H9 (cell line): ENCODE data around the gene STK31. TPM values are rescaled to one million over a fixed set of nuclear protein-coding genes. Genes with fewer than 3 reads are reported as not detected.
A peak's percentile ranks its signal among the peaks of the same experiment; 100 is the strongest.
"Not testable (repeated sequence)": the region's sequence is repeated elsewhere in the genome, so short reads cannot be mapped to it uniquely, and the experiment has no call there.

Source experiments
- DNase-seq: peaks from one replicate; pipeline ENCODE4 v3.0.0-alpha.2; 2017
- H2AFZ ChIP-seq: one replicate; pipeline ENCODE4 v1.6.1; 2013; ENCODE audit warnings: mild to moderate bottlenecking, low read length, control low read depth, moderate library complexity
- H2AK5ac ChIP-seq: 2 replicates; pipeline ENCODE4 v1.6.1; 2013; ENCODE audit warnings: low read length, control low read depth, mixed read lengths; ENCODE audit not compliant: insufficient read length
- H2BK120ac ChIP-seq: one replicate; pipeline ENCODE4 v1.6.1; 2013; ENCODE audit warnings: low read depth, mild to moderate bottlenecking, low read length, control low read depth, inconsistent platforms; ENCODE audit not compliant: poor library complexity, severe bottlenecking
- H2BK12ac ChIP-seq: 2 replicates; pipeline ENCODE4 v1.6.1; 2013; ENCODE audit warnings: low read length, control low read depth, mixed read lengths, low read depth; ENCODE audit not compliant: insufficient read length
- H2BK15ac ChIP-seq: 2 replicates; pipeline ENCODE4 v1.6.1; 2013; ENCODE audit warnings: low read depth, low read length, control low read depth
- H2BK20ac ChIP-seq: one replicate; pipeline ENCODE4 v1.6.1; 2013; ENCODE audit warnings: low read depth, mild to moderate bottlenecking, low read length, control low read depth, inconsistent platforms; ENCODE audit not compliant: poor library complexity, severe bottlenecking
- H2BK5ac ChIP-seq: 2 replicates; pipeline ENCODE4 v1.6.1; 2013; ENCODE audit warnings: low read length, control low read depth, mixed read lengths; ENCODE audit not compliant: insufficient read length
- H3K14ac ChIP-seq: 2 replicates; pipeline ENCODE4 v1.6.1; 2013; ENCODE audit warnings: low read length, control low read depth; ENCODE audit not compliant: insufficient read depth
- H3K18ac ChIP-seq: 2 replicates; pipeline ENCODE4 v1.6.1; 2013; ENCODE audit warnings: low read depth, mild to moderate bottlenecking, mixed read lengths, low read length, control low read depth; ENCODE audit not compliant: insufficient read length
- H3K23ac ChIP-seq: 2 replicates; pipeline ENCODE4 v1.6.1; 2013; ENCODE audit warnings: low read length, control low read depth, mixed read lengths, low read depth; ENCODE audit not compliant: insufficient read length
- H3K23me2 ChIP-seq: 2 replicates; pipeline ENCODE4 v1.6.1; 2013; ENCODE audit warnings: low read depth, mild to moderate bottlenecking, mixed read lengths, low read length, control low read depth; ENCODE audit not compliant: insufficient read length, poor library complexity, severe bottlenecking
- H3K27ac ChIP-seq: 2 replicates; pipeline ENCODE4 v1.5.1; 2013; ENCODE audit warnings: low read length, control low read depth, mixed read lengths, low read depth; ENCODE audit not compliant: insufficient read length
- H3K27me3 ChIP-seq: 2 replicates; pipeline ENCODE4 v1.6.1; 2013; ENCODE audit warnings: low read length, control low read depth, inconsistent platforms; ENCODE audit not compliant: insufficient read depth
- H3K4ac ChIP-seq: 2 replicates; pipeline ENCODE4 v1.6.1; 2013; ENCODE audit warnings: low read depth, mild to moderate bottlenecking, control low read depth, inconsistent platforms, low read length, moderate library complexity
- H3K4me1 ChIP-seq: 2 replicates; pipeline ENCODE4 v1.6.1; 2013; ENCODE audit warnings: low read length, control low read depth, inconsistent platforms; ENCODE audit not compliant: insufficient read depth
- H3K4me2 ChIP-seq: 2 replicates; pipeline ENCODE4 v1.6.1; 2013; ENCODE audit warnings: low read length, control low read depth, mixed read lengths; ENCODE audit not compliant: insufficient read length, insufficient read depth
- H3K56ac ChIP-seq: 2 replicates; pipeline ENCODE4 v1.6.1; 2013; ENCODE audit warnings: low read depth, mild to moderate bottlenecking, mixed read lengths, low read length, control low read depth; ENCODE audit not compliant: insufficient read length
- H3K79me1 ChIP-seq: 2 replicates; pipeline ENCODE4 v1.6.1; 2013; ENCODE audit warnings: low read depth, mild to moderate bottlenecking, moderate library complexity, low read length, control low read depth, inconsistent platforms; ENCODE audit not compliant: insufficient read depth, poor library complexity, severe bottlenecking
- H3K79me2 ChIP-seq: 2 replicates; pipeline ENCODE4 v1.6.1; 2013; ENCODE audit warnings: low read length, control low read depth, inconsistent platforms; ENCODE audit not compliant: insufficient read depth
- H3K9ac ChIP-seq: 2 replicates; pipeline ENCODE4 v1.6.1; 2013; ENCODE audit warnings: low read length, control low read depth, mixed read lengths; ENCODE audit not compliant: insufficient read length; ENCODE audit errors: extremely low read depth
- H3K9me3 ChIP-seq: one replicate; pipeline ENCODE4 v1.6.1; 2013; ENCODE audit warnings: low read depth, low read length, inconsistent platforms; ENCODE audit not compliant: control insufficient read depth
- H3T11ph ChIP-seq: one replicate; pipeline ENCODE4 v1.6.1; 2013; ENCODE audit warnings: mild to moderate bottlenecking, low read length, control low read depth, inconsistent platforms
- H4K20me1 ChIP-seq: one replicate; pipeline ENCODE4 v1.6.1; 2013; ENCODE audit not compliant: control insufficient read depth, insufficient read length, insufficient read depth
- H4K5ac ChIP-seq: 2 replicates; pipeline ENCODE4 v1.6.1; 2013; ENCODE audit warnings: low read depth, mild to moderate bottlenecking, mixed read lengths, low read length, control low read depth; ENCODE audit not compliant: insufficient read length
- H4K8ac ChIP-seq: replicated peaks from 2 replicates; pipeline ENCODE4 v1.6.1; 2013; ENCODE audit warnings: low read length, control low read depth, mixed read lengths, low read depth; ENCODE audit not compliant: insufficient read length
- H4K91ac ChIP-seq: 2 replicates; pipeline ENCODE4 v1.6.1; 2013; ENCODE audit warnings: low read depth, mild to moderate bottlenecking, moderate library complexity, mixed read lengths, low read length, control low read depth; ENCODE audit not compliant: insufficient read length
- H3K27ac Mint-ChIP-seq, 3 experiments: 2 replicates in 2 of 3; 3 replicates in 1 of 3; pipeline ENCODE4 v1.8.0; 2020 to 2021; ENCODE audit warnings: mixed read lengths in 3 of 3, mild to moderate bottlenecking in 1 of 3, moderate library complexity in 1 of 3
- H3K27me3 Mint-ChIP-seq: 2 replicates; pipeline ENCODE4 v1.8.0; 2021; ENCODE audit warnings: low read depth, mild to moderate bottlenecking, moderate library complexity, mixed read lengths
- H3K36me3 Mint-ChIP-seq, 3 experiments: 2 replicates in 2 of 3; 3 replicates in 1 of 3; pipeline ENCODE4 v1.8.0; 2020 to 2021; ENCODE audit warnings: low read depth in 3 of 3, mixed read lengths in 3 of 3; ENCODE audit not compliant: insufficient read depth in 1 of 3
- H3K4me1 Mint-ChIP-seq, 2 experiments: 2 replicates each; pipeline ENCODE4 v1.8.0; 2020; ENCODE audit warnings: mixed read lengths in 2 of 2
- H3K4me3 Mint-ChIP-seq, 2 experiments: 2 replicates in 1 of 2; 3 replicates in 1 of 2; pipeline ENCODE4 v1.8.0; 2020 to 2021; ENCODE audit warnings: mild to moderate bottlenecking in 2 of 2, mixed read lengths in 2 of 2, moderate library complexity in 1 of 2
- H3K9me3 Mint-ChIP-seq, 2 experiments: 2 replicates in 1 of 2; 3 replicates in 1 of 2; pipeline ENCODE4 v1.8.0; 2020; ENCODE audit warnings: mild to moderate bottlenecking in 2 of 2, mixed read lengths in 2 of 2, moderate library complexity in 1 of 2
- WGBS: extraction: QIAGEN DNeasy Blood & Tissue Kit; methylation state at CpG from one replicate; pipeline ENCODE4 v1.1.7; 2013; ENCODE audit warnings: missing lambda C conversion rate, low lambda C conversion rate, mixed read lengths; ENCODE audit not compliant: insufficient read length; ENCODE audit errors: extremely low coverage; 5-methylcytosine and 5-hydroxymethylcytosine counted together
- total RNA-seq: library from RNA; stranded (reverse); gene quantifications from 2 replicates; pipeline ENCODE4 v1.2.1, GENCODE V29; 2021
- TF ChIP-seq, protein P1 (sequence below): fragments of 200-600 bp; sonication (generic); conservative IDR thresholded peaks from 3 replicates; pipeline ENCODE4 v1.8.0; 2021; ENCODE audit warnings: antibody characterized with exemption, mild to moderate bottlenecking

The STK31 gene
- total RNA-seq, 1 experiment from 2014 or later: 0.24 TPM

- Histone ChIP-seq H3K23ac (no peak overlapping the region), H4K8ac (no peak overlapping the region), H2AFZ (no peak overlapping the region), H4K5ac (no peak overlapping the region), H3K27ac (peak overlapping the region; percentile 55), H3K56ac (no peak overlapping the region), H2BK5ac (no peak overlapping the region), H3K14ac (peak overlapping the region; percentile 93; the same call in 1 of the 2 replicates), H4K91ac (no peak overlapping the region), H3K4me2 (peak overlapping the region; percentile 74), H4K20me1 (no peaks in the 10 kb centered on the region), H3K9me3 (no peaks in the 10 kb centered on the region), H2BK120ac (no peak overlapping the region), H3K27me3 (no peaks in the 10 kb centered on the region), H2BK20ac (no peak overlapping the region), H3K79me2 (peaks cover 5% of the 10 kb centered on the region; the same call in 1 of the 2 replicates), H3K79me1 (no peaks in the 10 kb centered on the region), H3T11ph (no peak overlapping the region), H2BK12ac (no peak overlapping the region), H2BK15ac (no peak overlapping the region), H3K23me2 (peaks cover 6% of the 10 kb centered on the region), H3K9ac (peak overlapping the region; percentile 74), H2AK5ac (no peak overlapping the region), H3K18ac (peak overlapping the region; percentile 81), H3K4me1 (no peaks in the 10 kb centered on the region), H3K4ac (no peak overlapping the region; the same call in 1 of the 2 replicates)
- peaks cover 8 to 14% (median 9%) of the 10 kb centered on the region in 3 experiments; a peak in 6 of 7 replicates for H3K36me3 Mint-ChIP-seq
- H3K27me3 Mint-ChIP-seq: peaks cover 14% of the 10 kb centered on the region
- H3K9me3 Mint-ChIP-seq: peaks cover 0 to 7% of the 10 kb centered on the region in 2 experiments; a peak in 3 of 5 replicates
- peak overlapping the region; percentile 74 to 98 (median 93); a peak in 6 of 7 replicates for H3K27ac Mint-ChIP-seq
- TF ChIP-seq, protein P1, sequence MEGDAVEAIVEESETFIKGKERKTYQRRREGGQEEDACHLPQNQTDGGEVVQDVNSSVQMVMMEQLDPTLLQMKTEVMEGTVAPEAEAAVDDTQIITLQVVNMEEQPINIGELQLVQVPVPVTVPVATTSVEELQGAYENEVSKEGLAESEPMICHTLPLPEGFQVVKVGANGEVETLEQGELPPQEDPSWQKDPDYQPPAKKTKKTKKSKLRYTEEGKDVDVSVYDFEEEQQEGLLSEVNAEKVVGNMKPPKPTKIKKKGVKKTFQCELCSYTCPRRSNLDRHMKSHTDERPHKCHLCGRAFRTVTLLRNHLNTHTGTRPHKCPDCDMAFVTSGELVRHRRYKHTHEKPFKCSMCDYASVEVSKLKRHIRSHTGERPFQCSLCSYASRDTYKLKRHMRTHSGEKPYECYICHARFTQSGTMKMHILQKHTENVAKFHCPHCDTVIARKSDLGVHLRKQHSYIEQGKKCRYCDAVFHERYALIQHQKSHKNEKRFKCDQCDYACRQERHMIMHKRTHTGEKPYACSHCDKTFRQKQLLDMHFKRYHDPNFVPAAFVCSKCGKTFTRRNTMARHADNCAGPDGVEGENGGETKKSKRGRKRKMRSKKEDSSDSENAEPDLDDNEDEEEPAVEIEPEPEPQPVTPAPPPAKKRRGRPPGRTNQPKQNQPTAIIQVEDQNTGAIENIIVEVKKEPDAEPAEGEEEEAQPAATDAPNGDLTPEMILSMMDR: no peak
- no CpG with 5 or more reads among the region's 42 CpGs for WGBS
- H3K4me1 Mint-ChIP-seq: peaks cover 7 to 11% of the 10 kb centered on the region in 2 experiments
- peak; percentile 86 for DNase-seq
- peak overlapping the region; percentile 82 to 89 for H3K4me3 Mint-ChIP-seq
These were observed 29.3 kb upstream of the STK31 start for GRCh38 chr7:23680414-23681405.

- H3K27me3 Mint-ChIP-seq, H3K4me2 ChIP-seq, H4K8ac ChIP-seq, H3K23ac ChIP-seq, H3T11ph ChIP-seq, H3K9me3 Mint-ChIP-seq, DNase-seq, H2AFZ ChIP-seq, H3K14ac ChIP-seq, H2BK15ac ChIP-seq, H3K27me3 ChIP-seq, H4K5ac ChIP-seq, H3K4me3 Mint-ChIP-seq, H2BK5ac ChIP-seq, H3K18ac ChIP-seq, H3K4me1 ChIP-seq, H3K9me3 ChIP-seq, H3K23me2 ChIP-seq, H3K4me1 Mint-ChIP-seq, H3K9ac ChIP-seq, H3K56ac ChIP-seq, H2BK120ac ChIP-seq, H3K27ac ChIP-seq, H2AK5ac ChIP-seq, H3K4ac ChIP-seq, H4K20me1 ChIP-seq, H2BK20ac ChIP-seq, H3K79me2 ChIP-seq, H4K91ac ChIP-seq, H2BK12ac ChIP-seq, H3K79me1 ChIP-seq: not testable (repeated sequence)
- Mint-ChIP-seq H3K27ac (peak overlapping the region in 1 of 3 experiments; percentile 27; a peak in 1 of 7 replicates), H3K36me3 (peaks cover 17 to 25% (median 23%) of the 10 kb centered on the region in 3 experiments; a peak in 6 of 7 replicates)
- WGBS: no CpG with 5 or more reads among the region's 6 CpGs
These were observed 26.0 kb upstream of the STK31 start for GRCh38 chr7:23684041-23684440.
